ENCODE data around the gene TPBGL.

The TPBGL gene

GRCh38 chr11:75212411-75212810 lies 28.2 kb upstream of the TPBGL start:
- DNase-seq, result no peak

GRCh38 chr11:75214411-75214821 lies 26.2 kb upstream of the TPBGL start:
- no peak for DNase-seq

- no peak for DNase-seq
Observed at GRCh38 chr11:75214843-75215242, 25.7 kb upstream of the TPBGL start.

GRCh38 chr11:75219869-75220268 lies 20.7 kb upstream of the TPBGL start:
- DNase-seq, result no peak

- no peak for DNase-seq
Observed at GRCh38 chr11:75223954-75224643, 16.5 kb upstream of the TPBGL start.

- no peak for DNase-seq
Observed at GRCh38 chr11:75225794-75226193, 14.8 kb upstream of the TPBGL start.

- DNase-seq, result no peak
Observed at GRCh38 chr11:75229466-75229865, 11.1 kb upstream of the TPBGL start.

- no peak for DNase-seq
Observed at GRCh38 chr11:75230621-75231020, 10.0 kb upstream of the TPBGL start.

- no peak for DNase-seq
Observed at GRCh38 chr11:75233754-75234172, 6.8 kb upstream of the TPBGL start.

GRCh38 chr11:75236062-75236461 lies 4.5 kb upstream of the TPBGL start:
- no peak for DNase-seq

- no peak for DNase-seq
Observed at GRCh38 chr11:75237050-75237449, 3.5 kb upstream of the TPBGL start.

- no peak for DNase-seq
Observed at GRCh38 chr11:75238595-75239440, 1.8 kb upstream of the TPBGL start.

- DNase-seq, result no peak
Observed at GRCh38 chr11:75239531-75240290, 863 bp upstream of the TPBGL start.

- DNase-seq, result peak; percentile 71
Observed at GRCh38 chr11:75241036-75241905, 697 bp downstream of the TPBGL start.

- no peak for DNase-seq
Observed at GRCh38 chr11:75241906-75242644, 1.5 kb downstream of the TPBGL start.

- no peak for DNase-seq
Observed at GRCh38 chr11:75242722-75243600, 2.4 kb downstream of the TPBGL start.

GRCh38 chr11:75244052-75244814 lies 3.7 kb downstream of the TPBGL start:
- DNase-seq, result no peak

GRCh38 chr11:75245356-75246005 lies 4.9 kb downstream of the TPBGL start:
- no peak for DNase-seq

GRCh38 chr11:75246006-75246670 lies 5.6 kb downstream of the TPBGL start:
- no peak for DNase-seq

All from NCI-H748 treated with DMSO at 0.1 percent for 48 hours (cell line).